GM21423 (cell line): ENCODE measurements around the gene C1QL1.
A peak's percentile ranks its signal among the peaks of the same experiment; 100 is the strongest.

Experiments used
- ATAC-seq: cut with Tn5 transposase; IDR thresholded peaks from one replicate; pipeline ENCODE4 v1.9.1; 2021; ENCODE audit warnings: mild to moderate bottlenecking, moderate library complexity; ENCODE audit not compliant: unreplicated experiment

C1QL1 gene

DNA sequence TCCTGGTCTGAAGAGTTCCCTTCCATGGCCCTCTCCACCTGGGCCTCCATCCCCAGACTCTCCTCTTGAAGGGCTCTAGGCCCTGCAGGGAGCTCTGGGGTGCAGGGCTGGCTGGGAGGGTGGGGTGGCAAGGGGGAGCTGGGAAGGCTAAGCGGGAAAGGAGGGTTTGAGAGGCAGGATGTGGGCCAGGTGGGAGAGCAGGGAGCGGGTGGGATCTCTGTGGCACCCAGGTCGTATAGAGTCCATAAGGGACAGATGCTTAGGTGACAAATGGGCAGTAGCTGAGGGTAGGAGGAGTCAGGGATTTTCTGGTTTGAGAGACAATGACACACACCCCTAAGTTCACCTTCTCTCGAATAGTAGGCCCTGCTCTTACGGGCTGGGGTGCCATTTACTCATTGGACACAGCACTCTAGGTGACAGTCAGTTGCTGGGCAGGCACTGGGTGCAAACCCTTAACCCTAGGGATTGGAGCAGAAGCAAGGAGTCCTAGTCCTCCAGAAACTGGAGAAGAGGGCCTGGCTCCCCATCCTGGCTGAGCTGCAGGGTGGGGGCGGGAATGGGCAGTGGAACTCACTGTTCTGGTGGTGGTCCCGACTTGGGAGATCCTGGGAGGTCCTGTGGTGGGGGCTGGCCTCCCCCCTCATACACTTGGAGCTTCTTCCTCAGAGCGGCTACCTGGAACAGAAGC lies 35.9 kb downstream of the C1QL1 start:
- ATAC-seq: no peak

DNA sequence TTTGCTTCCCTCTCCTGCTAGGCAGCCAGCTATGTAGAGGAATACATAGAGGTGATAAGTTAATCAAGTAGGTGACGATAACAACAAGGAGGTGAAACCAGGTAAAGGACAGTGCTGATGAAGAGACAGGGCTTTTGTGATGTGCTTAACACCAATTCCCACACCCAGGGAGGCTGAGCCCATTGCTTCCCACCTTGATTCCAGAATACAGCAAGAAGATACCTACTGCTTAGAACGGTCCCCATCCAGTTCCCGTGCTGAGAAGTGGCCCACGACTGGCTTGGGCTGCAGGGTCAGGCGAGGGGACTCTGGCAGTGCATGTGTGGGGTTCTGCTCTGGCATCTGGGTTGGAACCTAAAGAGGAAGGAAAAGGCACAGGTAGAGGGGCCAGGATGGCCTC lies 36.7 kb downstream of the C1QL1 start:
- no peak for ATAC-seq

DNA sequence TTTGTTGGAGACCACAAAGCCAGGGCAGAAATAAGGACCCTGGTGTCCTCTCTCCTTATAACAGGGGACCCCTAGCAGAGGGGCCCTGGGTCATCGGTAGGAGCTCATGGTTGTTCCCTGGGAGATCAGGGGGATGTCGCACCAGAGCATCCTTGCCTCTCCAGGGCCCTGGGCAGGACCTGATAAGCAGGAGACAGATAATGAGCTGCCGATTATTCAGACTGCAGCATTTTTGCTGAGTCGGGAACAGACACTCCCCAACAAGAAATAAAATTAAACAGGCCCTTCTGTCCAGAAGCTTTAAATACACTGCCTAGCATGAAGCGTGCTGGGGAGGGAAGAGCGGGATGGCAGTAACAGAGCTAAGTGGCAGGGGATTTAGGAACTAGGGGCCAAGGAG lies 37.4 kb downstream of the C1QL1 start:
- ATAC-seq: no peak

DNA sequence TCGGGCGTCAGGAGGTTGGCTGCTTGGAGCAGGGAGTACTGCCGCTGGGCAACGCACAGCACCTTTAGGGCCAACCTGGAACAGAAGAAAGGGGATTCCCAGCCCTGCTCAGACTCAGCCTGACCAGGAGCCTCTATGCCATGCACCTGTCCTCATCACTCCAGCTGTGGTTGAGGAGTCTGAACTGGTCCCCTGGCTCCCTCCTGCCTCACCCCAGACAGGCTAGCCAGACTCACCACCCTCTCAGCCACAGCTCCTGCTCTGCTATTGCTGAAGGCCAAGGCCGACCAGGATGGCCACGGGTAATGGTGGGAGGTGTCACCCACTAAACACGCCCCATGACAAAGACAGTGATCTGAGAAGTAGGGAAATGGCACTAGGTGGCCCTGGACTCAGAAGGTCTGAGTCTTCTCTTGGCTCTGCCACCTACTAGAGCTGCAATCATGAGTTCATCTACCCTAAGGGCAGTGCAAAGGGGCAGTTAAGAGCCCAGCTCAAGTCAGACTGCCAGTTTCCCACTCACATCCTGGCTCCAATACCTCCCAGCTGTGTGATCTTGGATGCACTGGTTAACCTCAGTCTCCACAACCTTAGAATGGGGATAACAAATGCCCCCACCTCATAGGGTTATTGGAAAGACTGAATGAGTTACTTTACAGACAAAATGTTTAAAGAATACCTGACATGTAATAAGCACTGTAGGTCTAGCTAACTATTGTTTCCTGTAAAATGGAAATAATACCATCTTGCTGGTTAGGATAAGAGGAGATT lies 39.0 kb downstream of the C1QL1 start:
- no peak for ATAC-seq

DNA sequence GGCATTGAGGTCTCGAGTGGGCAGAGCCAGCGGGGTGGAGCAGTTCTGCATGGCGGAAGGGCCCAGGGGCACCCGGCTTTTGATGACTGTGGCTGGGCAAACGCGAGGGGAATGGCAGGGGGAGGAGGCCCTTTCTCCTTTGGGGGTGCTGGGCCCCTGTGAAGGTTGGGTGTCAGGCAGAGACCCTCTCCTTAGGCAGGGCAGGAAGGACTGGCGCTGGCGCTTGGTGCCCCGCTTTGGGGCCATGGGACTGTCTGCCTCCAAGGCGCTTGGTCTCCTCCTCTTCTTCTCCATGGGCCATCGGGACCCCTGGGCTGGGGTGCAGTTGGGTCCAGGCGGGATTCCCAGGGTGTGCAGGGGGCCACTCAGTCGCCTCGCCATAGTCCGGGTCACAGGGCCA lies 40.0 kb downstream of the C1QL1 start:
- no peak for ATAC-seq

DNA sequence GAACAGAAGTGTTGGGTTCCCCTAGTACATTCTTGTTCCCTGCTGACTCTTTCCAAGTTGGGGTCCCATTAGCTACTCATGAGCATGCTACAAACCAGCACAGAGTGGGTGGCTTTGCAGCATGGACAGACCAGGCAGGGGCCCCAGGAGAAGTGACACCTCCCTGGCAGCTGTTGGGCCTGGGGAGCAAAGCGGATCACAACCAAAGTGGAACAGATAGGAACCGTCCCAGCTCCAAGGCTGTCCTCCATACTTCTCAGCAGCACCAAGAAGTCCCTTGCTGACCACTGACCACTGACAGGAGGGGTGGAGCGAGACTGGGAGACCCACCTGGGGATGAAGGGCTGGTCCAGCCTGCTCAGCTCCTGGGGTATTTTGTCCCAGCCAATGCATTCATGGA lies 40.4 kb downstream of the C1QL1 start:
- ATAC-seq: no peak

DNA sequence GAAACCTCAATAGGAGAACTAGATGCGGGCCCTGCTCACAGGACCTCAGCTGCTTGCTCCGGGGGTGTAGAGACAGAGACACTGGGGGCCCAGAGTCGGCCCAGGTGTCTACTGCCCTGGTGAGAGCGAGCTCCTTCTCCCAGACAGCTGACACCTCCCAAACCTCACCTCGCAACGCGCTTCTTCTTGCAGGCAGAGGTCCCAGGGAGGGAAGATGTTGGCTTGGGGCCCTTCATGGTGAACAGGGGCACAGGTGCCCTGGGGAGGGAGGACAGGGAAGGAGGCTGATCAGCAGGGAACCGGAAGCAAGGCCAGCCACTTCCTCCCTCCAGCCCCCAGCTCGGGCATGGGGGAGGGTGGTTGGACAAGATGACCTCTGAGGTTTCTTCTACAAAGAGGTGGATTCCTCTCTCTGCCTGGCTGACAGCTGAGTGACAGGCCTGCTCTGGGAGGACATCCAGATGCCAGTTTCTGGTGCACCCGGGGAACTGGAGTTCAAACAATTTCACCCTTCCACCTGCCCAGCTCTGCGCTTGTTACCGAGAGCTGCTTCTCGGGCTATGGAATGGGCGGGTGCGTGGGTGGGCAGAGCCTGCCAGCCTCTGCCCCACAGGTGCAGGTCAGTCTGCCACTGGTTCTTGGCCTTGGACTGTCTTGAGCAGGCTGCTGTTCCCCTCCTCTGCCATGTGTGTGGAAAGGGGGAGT lies 41.1 kb downstream of the C1QL1 start:
- ATAC-seq: no peak

DNA sequence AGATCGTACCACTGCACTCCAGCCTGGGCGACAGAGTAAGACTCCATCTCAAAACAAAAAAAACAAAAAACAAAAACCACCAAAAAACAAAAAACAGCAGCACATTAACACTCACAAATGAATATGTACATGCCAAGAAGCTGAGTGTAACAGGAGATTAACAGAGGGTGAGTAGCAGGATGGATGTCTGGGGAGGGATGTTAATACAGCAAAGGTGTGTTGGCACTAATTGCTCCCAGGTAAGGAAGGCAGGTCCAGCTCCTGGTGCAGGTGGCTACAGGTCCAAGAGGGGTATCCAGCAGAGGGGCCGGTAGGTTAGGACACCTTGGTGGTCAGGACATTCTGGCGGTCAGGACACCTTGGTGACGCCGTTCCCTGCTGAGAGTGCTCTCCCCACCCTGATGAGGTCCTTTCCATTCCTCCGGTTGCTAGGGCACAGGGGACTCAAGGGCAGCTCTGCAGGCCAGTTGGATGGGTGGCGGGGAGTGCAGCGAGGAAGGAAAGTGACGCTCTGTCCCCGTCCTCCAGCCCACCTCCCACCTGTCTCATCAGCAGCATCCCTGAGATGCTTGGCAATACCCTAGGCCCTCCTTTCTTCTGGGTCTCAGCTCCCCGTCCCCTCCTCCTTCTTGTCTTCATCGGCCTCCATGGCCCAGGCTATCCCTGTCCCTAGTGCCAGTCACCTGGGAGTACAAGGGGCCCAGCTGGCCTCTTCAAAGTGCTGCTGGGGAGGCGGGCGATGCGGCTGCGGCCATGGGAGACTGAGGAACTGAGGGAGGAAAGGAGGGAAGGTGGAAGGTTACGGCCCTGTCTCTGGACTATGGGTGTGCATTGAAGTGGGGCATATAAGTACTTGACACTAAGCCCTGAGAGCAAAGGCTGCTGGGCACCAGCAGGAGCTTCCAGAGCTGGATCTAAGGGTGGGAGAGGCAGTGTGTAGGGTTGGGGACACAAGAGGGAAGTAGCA lies 42.1 kb downstream of the C1QL1 start:
- ATAC-seq: no peak

DNA sequence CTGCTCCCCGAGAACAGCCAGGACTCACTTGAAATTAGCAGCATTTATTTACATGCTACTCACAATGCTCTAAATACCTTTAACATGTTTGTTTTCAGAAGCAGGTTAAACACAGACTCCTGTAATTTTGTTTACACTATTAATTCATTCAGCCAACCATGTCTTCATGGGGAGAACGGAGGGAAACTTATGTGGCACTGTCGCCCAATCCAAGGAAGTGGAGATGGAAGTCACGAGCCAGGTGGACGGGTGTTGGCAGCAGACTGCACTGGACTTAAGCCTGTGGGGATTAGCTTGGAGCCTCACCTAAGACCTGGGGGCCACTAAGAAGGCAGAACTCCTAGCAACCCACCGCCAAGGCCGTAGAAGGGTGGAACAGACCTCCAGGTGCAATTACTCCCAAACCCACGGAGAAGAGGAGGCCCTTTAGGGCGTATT lies 44.0 kb downstream of the C1QL1 start:
- no peak for ATAC-seq

DNA sequence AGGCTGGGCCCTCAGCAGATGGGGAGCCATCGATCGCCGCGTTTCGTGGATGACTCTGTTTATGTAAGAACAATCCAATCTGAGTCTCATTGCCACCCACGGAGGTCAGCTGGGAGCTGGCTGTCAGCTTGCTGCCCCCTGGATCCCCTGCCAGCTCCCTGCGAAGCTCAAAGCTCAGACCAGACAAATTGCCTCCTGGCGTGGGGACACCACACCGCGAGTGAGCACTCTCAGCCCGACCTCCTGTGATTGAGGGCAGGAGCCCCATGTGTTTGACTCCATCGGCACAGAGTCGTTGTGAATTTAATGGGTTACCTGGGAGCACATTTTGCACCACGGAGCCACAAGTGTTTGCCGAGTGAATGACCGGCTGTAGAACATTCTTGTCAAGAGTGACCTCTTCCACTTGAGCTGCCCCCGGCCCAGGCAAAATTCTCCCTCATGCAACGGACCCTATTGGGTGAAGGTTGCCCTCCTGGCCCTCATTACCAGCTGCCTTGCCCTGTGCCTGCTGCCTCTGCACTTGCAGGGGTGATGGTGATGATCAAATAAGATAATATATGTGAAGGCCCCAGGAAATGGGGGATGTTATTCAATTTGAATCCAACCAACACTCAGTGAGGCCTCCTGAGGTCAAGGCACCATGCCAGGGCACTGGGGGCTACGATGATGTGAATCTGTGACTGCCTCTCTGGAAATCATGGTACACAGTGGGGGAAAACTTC lies 45.2 kb downstream of the C1QL1 start:
- no peak for ATAC-seq

DNA sequence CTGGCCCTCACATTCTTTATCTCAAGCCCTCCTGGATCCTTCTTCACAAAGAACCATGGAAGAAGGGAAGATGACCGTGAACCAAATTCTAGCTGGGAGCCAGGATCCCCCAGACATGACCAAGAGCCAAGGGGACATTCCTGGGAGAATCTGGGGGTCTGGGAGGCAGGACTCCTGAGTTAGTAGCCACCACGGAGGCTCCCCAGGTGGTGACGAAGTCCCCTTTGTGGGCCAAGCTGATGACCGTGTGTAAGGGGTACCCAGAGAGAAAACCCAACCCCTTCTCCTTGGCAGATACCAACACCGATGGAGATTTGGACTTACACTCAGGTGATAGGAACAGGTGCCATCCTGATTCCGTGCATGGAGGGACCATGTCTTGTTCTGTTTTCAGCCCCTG lies 46.0 kb downstream of the C1QL1 start:
- no peak for ATAC-seq

DNA sequence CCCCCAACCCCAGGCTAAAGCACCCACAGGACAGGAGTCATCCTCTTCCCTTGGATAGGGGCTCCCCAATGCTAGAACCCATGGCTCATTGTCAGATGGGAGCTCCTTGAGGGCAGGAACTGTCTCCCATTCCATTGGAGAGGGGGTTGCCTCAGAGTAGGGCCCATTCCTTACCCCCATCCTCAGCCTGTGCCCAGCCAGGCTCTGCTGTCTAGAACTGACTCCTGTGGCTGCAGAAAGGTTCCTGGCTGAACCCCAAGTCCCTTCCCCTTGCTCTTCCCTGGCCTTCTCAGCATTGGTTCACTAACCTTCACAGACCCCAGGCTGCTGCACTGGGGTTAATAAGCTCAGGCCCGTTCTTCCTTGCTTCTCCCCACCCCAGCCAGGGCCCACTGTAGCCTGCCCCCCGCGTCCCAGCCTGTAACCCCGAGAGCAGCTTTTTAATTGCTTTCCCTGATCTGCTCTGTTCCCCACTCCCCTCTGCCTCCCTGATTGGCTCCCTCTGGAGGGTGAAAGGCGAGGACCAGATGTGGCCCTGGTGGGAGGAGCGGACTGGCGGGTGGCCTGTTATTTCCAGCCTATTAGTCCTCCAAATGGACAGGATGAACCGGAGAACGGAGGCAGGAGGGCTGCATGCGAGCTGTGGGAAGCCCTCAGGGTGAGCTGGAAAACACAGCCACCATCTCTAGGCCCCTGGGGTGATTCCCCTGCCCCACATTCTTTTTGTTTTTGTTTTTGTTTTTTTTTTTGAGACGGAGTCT lies 46.8 kb downstream of the C1QL1 start:
- no peak for ATAC-seq

DNA sequence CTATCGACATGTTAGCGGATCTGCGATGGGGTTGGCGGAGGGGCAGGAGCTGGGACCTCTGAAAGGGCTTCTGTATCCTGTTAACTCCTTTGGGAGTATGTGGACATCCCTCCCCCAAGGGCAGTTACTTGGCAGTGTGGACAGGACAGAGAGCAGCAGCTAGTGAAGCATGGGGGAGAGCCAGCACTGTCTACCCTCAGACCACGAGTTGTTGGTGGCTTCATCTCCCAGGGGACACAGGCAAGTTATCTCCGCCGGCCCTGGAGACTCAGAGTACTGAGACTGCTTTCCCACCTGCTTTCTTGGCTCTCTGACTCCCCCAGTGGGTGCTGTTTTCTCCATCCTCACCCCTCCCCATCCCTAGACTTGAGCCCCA lies 47.5 kb downstream of the C1QL1 start:
- no peak for ATAC-seq

DNA sequence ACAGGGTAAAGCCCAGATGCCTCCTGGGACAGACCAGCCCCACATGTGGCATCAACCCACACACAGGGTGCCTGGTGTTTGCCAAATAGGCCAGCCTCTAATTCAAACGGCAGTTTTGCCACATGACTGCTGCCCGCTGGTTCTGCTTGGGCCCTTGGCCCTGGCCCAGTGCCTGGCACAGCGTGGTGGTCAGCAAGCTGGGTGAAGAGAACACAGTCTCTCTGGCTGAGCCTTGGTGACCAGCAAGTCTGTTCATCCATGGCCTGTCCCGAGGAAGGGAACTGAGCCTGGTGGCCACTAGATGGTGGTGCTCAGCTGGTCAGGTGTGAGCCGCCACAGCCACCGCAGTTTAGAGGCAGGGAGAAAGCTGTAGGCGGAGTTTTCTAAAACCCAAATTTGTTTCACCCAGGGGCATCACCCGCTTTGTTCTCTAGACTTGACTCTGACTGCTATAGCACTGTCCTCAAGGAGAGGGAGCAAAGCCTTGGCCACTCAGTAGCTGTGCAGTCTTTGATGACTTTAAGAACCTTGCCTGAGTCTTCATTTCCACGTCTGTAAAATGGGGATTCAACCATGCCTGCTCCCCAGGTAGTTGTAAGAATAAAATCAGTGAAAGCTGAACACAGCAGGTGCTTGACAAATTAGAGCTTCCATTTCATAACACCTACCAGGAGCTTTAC lies 48.1 kb downstream of the C1QL1 start:
- peak; percentile 63 for ATAC-seq

DNA sequence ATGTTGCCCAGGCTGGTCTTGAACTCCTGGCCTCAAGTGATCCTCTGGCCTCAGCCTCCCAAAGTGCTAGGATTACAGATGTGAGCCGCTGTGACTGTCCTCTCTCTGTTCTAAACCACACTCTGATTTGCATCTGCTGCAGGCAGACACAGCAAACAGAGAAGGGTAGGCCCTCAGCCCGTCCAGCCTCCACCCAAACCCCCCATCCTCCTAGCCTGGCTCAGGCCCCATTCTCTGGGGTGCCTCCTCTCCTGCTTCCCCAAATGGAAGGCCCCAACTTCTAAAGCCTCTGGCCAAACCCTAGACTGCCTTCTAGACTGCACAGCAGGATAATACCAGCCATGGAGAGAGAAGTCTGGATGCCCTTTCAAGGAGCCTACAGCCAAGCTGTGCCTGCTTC lies 48.7 kb downstream of the C1QL1 start:
- peak; percentile 10 for ATAC-seq

DNA sequence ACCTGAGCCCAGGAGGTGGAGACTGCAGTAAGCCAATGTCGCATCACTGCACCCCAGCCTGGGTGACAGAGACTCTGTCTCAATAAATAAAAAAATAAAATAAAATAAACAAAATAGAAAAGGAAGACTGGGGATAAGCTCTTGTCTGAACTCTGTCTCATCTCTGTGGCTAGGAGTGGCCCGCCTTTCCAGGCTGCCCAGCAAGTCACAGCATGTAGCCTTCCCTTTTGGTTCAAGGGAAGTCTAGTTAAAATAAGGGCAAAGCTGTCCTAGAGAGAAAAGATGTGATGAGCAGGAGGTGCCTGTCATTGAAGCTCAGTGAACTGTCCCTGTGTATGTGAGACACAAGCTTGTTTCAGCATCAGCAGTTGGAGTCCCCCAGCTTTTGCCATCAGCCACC lies 50.1 kb downstream of the C1QL1 start:
- no peak for ATAC-seq

DNA sequence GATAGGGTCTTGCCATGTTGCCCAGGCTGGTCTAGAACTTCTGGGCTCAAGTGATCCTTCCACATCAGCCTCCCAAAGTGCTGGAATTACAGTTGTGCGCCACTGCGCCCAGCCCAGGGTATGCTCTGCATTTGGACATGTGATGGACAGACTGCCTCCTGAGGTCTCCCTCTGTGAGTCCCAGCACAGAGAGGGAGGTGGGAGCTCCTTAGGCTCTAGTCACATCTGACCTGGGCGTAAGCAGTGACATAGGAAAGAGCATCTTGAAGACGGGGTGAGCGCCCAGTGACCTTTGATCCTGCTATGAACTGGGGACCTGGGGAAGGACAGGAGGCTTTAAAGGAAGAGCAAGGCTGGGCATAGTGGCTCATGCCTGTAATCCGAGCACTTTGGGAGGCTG lies 50.6 kb downstream of the C1QL1 start:
- no peak for ATAC-seq

DNA sequence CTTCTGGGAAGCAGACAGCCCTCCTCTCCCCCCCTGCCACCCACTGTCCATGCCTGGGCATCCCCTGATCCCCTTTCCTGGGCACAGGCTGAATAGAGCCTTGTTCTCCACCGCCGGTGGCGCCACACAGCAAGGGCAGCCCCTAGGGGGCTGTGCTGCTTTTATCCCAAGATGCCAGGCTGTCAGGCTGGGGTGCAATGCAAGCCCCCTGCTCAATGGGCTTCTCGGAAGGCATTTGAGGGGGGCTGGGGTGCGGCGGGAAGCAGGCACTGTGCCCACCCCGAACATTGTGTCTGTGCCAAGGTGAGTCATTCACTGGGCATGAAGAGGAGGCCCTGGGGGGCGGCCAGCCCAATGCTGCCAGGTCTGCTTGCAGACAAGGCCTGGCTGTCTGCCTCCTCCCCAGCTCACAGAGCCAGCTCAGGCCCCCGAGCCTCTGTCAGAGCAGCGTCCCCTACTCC lies 51.3 kb downstream of the C1QL1 start:
- ATAC-seq: no peak
